Kasumi-1 (cell line): ENCODE results near the gene CPA5.
"Not testable (repeated sequence)": the region's sequence is repeated elsewhere in the genome, so short reads cannot be mapped to it uniquely, and the experiment has no call there.

Experiments used
- DNase-seq, 2 experiments: peaks; one replicate each; lab custom pipeline; 2025; lab: John Stamatoyannopoulos, UW

The CPA5 gene

GRCh38 chr7:130359276-130359857, 14.8 kb downstream of the CPA5 start:
- no peak for DNase-seq

- DNase-seq, result no peak
Measured at GRCh38 chr7:130360518-130360917, 15.9 kb downstream of the CPA5 start.

- DNase-seq, result no peak
Measured at GRCh38 chr7:130361681-130362080, 17.1 kb downstream of the CPA5 start.

GRCh38 chr7:130362251-130362816, 17.7 kb downstream of the CPA5 start:
- DNase-seq, result no peak

GRCh38 chr7:130363026-130363847, 18.6 kb downstream of the CPA5 start:
- no peak for DNase-seq

- DNase-seq, result no peak
Measured at GRCh38 chr7:130364451-130364850, 19.8 kb downstream of the CPA5 start.

GRCh38 chr7:130365088-130365487, 20.5 kb downstream of the CPA5 start:
- no peak for DNase-seq

- no peak for DNase-seq
Measured at GRCh38 chr7:130365511-130366441, 21.2 kb downstream of the CPA5 start.

- DNase-seq, result no peak
Measured at GRCh38 chr7:130366564-130366963, 21.9 kb downstream of the CPA5 start.

- no peak for DNase-seq
Measured at GRCh38 chr7:130367088-130367755, 22.6 kb downstream of the CPA5 start.

GRCh38 chr7:130367836-130368746, 23.5 kb downstream of the CPA5 start:
- DNase-seq, result peak; percentile 91

GRCh38 chr7:130369110-130369711, 24.6 kb downstream of the CPA5 start:
- peak; percentile 95 to 97 for DNase-seq

- DNase-seq, result no peak
Measured at GRCh38 chr7:130369831-130370550, 25.4 kb downstream of the CPA5 start.

- DNase-seq, result no peak
Measured at GRCh38 chr7:130371046-130371445, 26.4 kb downstream of the CPA5 start.

- no peak for DNase-seq
Measured at GRCh38 chr7:130372402-130373165, 28.0 kb downstream of the CPA5 start.

- no peak for DNase-seq
Measured at GRCh38 chr7:130374507-130374906, 29.9 kb downstream of the CPA5 start.

- DNase-seq, result not testable (repeated sequence)
Measured at GRCh38 chr7:130376461-130376860, 31.8 kb downstream of the CPA5 start.

- no peak for DNase-seq
Measured at GRCh38 chr7:130377178-130377577, 32.6 kb downstream of the CPA5 start.

GRCh38 chr7:130379019-130379418, 34.4 kb downstream of the CPA5 start:
- DNase-seq, result no peak
